ENCODE measurements around the gene MAP2K3.
"Not testable (repeated sequence)": the region's sequence is repeated elsewhere in the genome, so short reads cannot be mapped to it uniquely, and the experiment has no call there.

Gene MAP2K3

GRCh38 chr17:21298056-21298982 lies 13.8 kb downstream of the MAP2K3 start:
- DNase-seq, result no peak

- no peak for DNase-seq
Observed at GRCh38 chr17:21298983-21299519, 14.5 kb downstream of the MAP2K3 start.

GRCh38 chr17:21299981-21300600 lies 15.6 kb downstream of the MAP2K3 start:
- DNase-seq, result no peak

GRCh38 chr17:21300601-21301571 lies 16.4 kb downstream of the MAP2K3 start:
- DNase-seq, result no peak

- DNase-seq, result no peak
Observed at GRCh38 chr17:21301593-21302550, 17.4 kb downstream of the MAP2K3 start.

GRCh38 chr17:21302711-21303425 lies 18.4 kb downstream of the MAP2K3 start:
- no peak for DNase-seq

- no peak for DNase-seq
Observed at GRCh38 chr17:21303441-21304065, 19.0 kb downstream of the MAP2K3 start.

GRCh38 chr17:21304091-21304490 lies 19.6 kb downstream of the MAP2K3 start:
- no peak for DNase-seq

GRCh38 chr17:21304551-21305151 lies 20.1 kb downstream of the MAP2K3 start:
- peak; percentile 18 for DNase-seq

- peak; percentile 15 for DNase-seq
Observed at GRCh38 chr17:21305431-21306180, 21.1 kb downstream of the MAP2K3 start.

- peak; percentile 17 for DNase-seq
Observed at GRCh38 chr17:21306611-21307272, 22.2 kb downstream of the MAP2K3 start.

- DNase-seq, result peak; percentile 14
Observed at GRCh38 chr17:21307273-21307625, 22.7 kb downstream of the MAP2K3 start.

- DNase-seq, result not testable (repeated sequence)
Observed at GRCh38 chr17:21308931-21309381, 24.4 kb downstream of the MAP2K3 start.

- DNase-seq, result not testable (repeated sequence)
Observed at GRCh38 chr17:21310061-21310765, 25.7 kb downstream of the MAP2K3 start.

GRCh38 chr17:21310766-21311602 lies 26.5 kb downstream of the MAP2K3 start:
- DNase-seq, result peak; percentile 15

- DNase-seq, result peak; percentile 16
Observed at GRCh38 chr17:21313320-21313719, 28.8 kb downstream of the MAP2K3 start.

GRCh38 chr17:21313761-21314160 lies 29.2 kb downstream of the MAP2K3 start:
- DNase-seq, result peak; percentile 18
